ENCODE measurements around the gene KCNQ1OT1.

GRCh38 chr11:2681408-2682145 lies 18.2 kb downstream of the KCNQ1OT1 start:
- no peak for TF ChIP-seq CTCF (conservative IDR thresholded peaks at IDR 0.05; ENCODE audit: low read length)
- TF ChIP-seq EZH2phosphoT487 (IDR thresholded peaks at IDR 0.05; ENCODE audit: borderline replicate concordance), result no peak

All from Loucy (cell line).